K562 (cell line): Measurements from ENCODE around the gene DHRS11. TPM values are rescaled to one million over a fixed set of nuclear protein-coding genes. Genes with fewer than 3 reads are reported as not detected.

ENCODE experiments used
- AFF1 ChIP-seq, 2 experiments: fragments of 450-650 bp; IDR thresholded peaks; 2 replicates each; pipeline ENCODE4 v1.6.1; 2018; ENCODE audit warnings: mild to moderate bottlenecking in 2 of 2, low read depth in 1 of 2; ENCODE audit not compliant: partially characterized antibody in 2 of 2
- ATF7 ChIP-seq: fragments of 450-650 bp; IDR thresholded peaks from 2 replicates; pipeline ENCODE4 v1.7.1; 2014; ENCODE audit warnings: mild to moderate bottlenecking, moderate library complexity
- BRD4 ChIP-seq: fragments of 200-600 bp; sonication (generic); IDR thresholded peaks from 2 replicates; pipeline ENCODE4 v1.6.1; 2017; ENCODE audit warnings: inconsistent platforms
- CEBPZ ChIP-seq: fragments of 150-350 bp; IDR thresholded peaks from 2 replicates; pipeline ENCODE4 v1.6.1; 2014; ENCODE audit warnings: low read depth, mild to moderate bottlenecking, low read length, borderline replicate concordance
- DACH1 ChIP-seq: fragments of 450-650 bp; IDR thresholded peaks from 2 replicates; pipeline ENCODE4 v1.6.1; 2018; ENCODE audit not compliant: partially characterized antibody
- FOXK2 ChIP-seq, 2 experiments: fragments of 450-650 bp; IDR thresholded peaks in 1 of 2; conservative IDR thresholded peaks in 1 of 2; 2 replicates each; pipeline ENCODE4 v1.6.1; 2016; ENCODE audit warnings: low read depth in 2 of 2, mild to moderate bottlenecking in 1 of 2
- FUS ChIP-seq: fragments of 200-400 bp; formaldehyde crosslinking; optimal IDR thresholded peaks from 2 replicates; pipeline ENCODE3; 2017; ENCODE audit warnings: low read depth, low read length
- GATAD2A ChIP-seq: fragments of 450-650 bp; IDR thresholded peaks from 2 replicates; pipeline ENCODE4 v1.6.1; 2017
- HDAC1 ChIP-seq, 2 experiments: fragments of 450-650 bp; IDR thresholded peaks; 2 replicates each; pipeline ENCODE4 v1.6.1; 2016 to 2017; ENCODE audit warnings: inconsistent platforms in 1 of 2, mild to moderate bottlenecking in 1 of 2, moderate library complexity in 1 of 2
- NCOA2 ChIP-seq, 2 experiments: fragments of 450-650 bp; IDR thresholded peaks; 2 replicates each; pipeline ENCODE4 v1.6.1; 2018; ENCODE audit warnings: mild to moderate bottlenecking in 2 of 2, moderate library complexity in 1 of 2; ENCODE audit not compliant: partially characterized antibody in 2 of 2
- PRDM10 ChIP-seq: fragments of 450-650 bp; IDR thresholded peaks from 2 replicates; pipeline ENCODE4 v1.6.1; 2018; ENCODE audit not compliant: partially characterized antibody
- TRIM25 ChIP-seq: fragments of 450-650 bp; IDR thresholded peaks from 2 replicates; pipeline ENCODE4 v1.7.0; 2016; ENCODE audit warnings: borderline replicate concordance
- ZNF165 ChIP-seq: fragments of 250-450 bp; sonication (Bioruptor Pico); IDR thresholded peaks from 2 replicates; pipeline ENCODE4 v1.4.0; 2020; ENCODE audit warnings: borderline replicate concordance
- ZNF764 ChIP-seq: fragments of 250-450 bp; sonication (Bioruptor Pico); IDR thresholded peaks from 2 replicates; pipeline ENCODE4 v1.4.0; 2020; ENCODE audit warnings: low read depth, mild to moderate bottlenecking, moderate library complexity
- polyA plus RNA-seq, 8 experiments: library from polyadenylated mRNA; depleted of rRNA in 4 of 8; stranded (reverse) in 5 of 8; unstranded in 3 of 8; fragments of >200 nt; fragmentation: Nextera tagmentation in 2 of 8; fragmentation: Illumina TruSeq in 1 of 8; extraction: Ambion mirVana in 2 of 8; extraction: Trizol in 1 of 8; gene quantifications; 2 replicates each; pipeline versions ENCODE4 v1.2.1 to v1.2.3, GENCODE V29; 2011 to 2014; ENCODE audit warnings: inconsistent platforms in 1 of 8, missing spikeins in 1 of 8
- total RNA-seq, 7 experiments: library from RNA; depleted of rRNA in 6 of 7; stranded (reverse); fragments of >200 nt in 6 of 7; fragmentation: Illumina TruSeq in 2 of 7; extraction: Trizol in 2 of 7; gene quantifications; 2 replicates each; pipeline versions ENCODE4 v1.2.1 to v1.2.3, GENCODE V29; 2011 to 2021; ENCODE audit warnings: low replicate concordance in 1 of 7

DHRS11 gene
- total and polyA plus RNA-seq, 9 of the 15 experiments (the other 6 are each of a cell fraction or from before 2014, with no cell fraction given): 15.2 to 123 (median 59.8) TPM

- TF ChIP-seq PRDM10 (peak; percentile 51), DACH1 (no peak), TRIM25 (no peak), NCOA2 (IDR thresholded peaks at IDR 0.05; ENCODE audit: partially characterized antibody in 2 of 2) (no peak), FOXK2 (conservative IDR thresholded peaks at IDR 0.05 in 1 of 2, IDR thresholded peaks at IDR 0.05 in 1 of 2; ENCODE audit: low read depth in 2 of 2) (peak in 1 of 2 experiments; percentile 38; a peak in 2 of 4 replicates), AFF1 (IDR thresholded peaks at IDR 0.05; ENCODE audit: low read depth in 1 of 2, partially characterized antibody in 2 of 2) (peak in 1 of 2 experiments; percentile 15), FUS (no peak), BRD4 (0 out of 2 replicates have a peak, but pooled peaks have one; percentile 37), CEBPZ (no peak), ZNF764 (no peak), ATF7 (0 out of 2 replicates have a peak, but pooled peaks have one; percentile 34), HDAC1 (IDR thresholded peaks at IDR 0.05) (peak in 1 of 2 experiments; percentile 99; a peak in 2 of 4 replicates), GATAD2A (no peak), ZNF165 (CRISPR knock-in tag) (no peak)
These were observed 9.8 kb downstream of the DHRS11 start, which contains the start of gene MRM1 (continued) for GRCh38 chr17:36601303-36602029.
